A549 (cell line): ENCODE measurements around the gene RPL22.

Experiments used
- CBX8 ChIP-seq: fragments of 200-600 bp; sonication (generic); IDR thresholded peaks from 2 replicates; pipeline ENCODE4 v1.6.1; 2016
- CHD2 ChIP-seq: fragments of 150-350 bp; IDR thresholded peaks from 2 replicates; pipeline ENCODE4 v1.6.1; 2014; ENCODE audit warnings: low read length; ENCODE audit not compliant: partially characterized antibody
- CHD4 ChIP-seq: fragments of 200-600 bp; sonication (generic); IDR thresholded peaks from 2 replicates; pipeline ENCODE4 v1.6.1; 2016; ENCODE audit warnings: antibody characterized with exemption, mild to moderate bottlenecking, borderline replicate concordance
- EP300 ChIP-seq, 2 experiments: fragments of >200 bp; sonication (Bioruptor Twin); formaldehyde crosslinking; IDR thresholded peaks; 2 replicates in 1 of 2; 3 replicates in 1 of 2; pipeline ENCODE4 v1.6.1; 2016 to 2017
- NR3C1 ChIP-seq: fragments of >200 bp; sonication (Bioruptor Twin); formaldehyde crosslinking; IDR thresholded peaks from 3 replicates; pipeline ENCODE4 v1.6.1; 2017
- POLR2A ChIP-seq: IDR thresholded peaks from 2 replicates; pipeline ENCODE4 v1.6.1; 2012; ENCODE audit warnings: mild to moderate bottlenecking, low read length
- RCOR1 ChIP-seq: fragments of 150-350 bp; IDR thresholded peaks from 2 replicates; pipeline ENCODE4 v1.6.1; 2014; ENCODE audit warnings: antibody characterized with exemption, low read length, low read depth
- RFX5 ChIP-seq: fragments of 450-650 bp; IDR thresholded peaks from 2 replicates; pipeline ENCODE4 v1.7.1; 2014; ENCODE audit warnings: antibody characterized with exemption, mild to moderate bottlenecking, moderate library complexity
- TF ChIP-seq, protein P1 (sequence below): fragments of >200 bp; sonication (Bioruptor Twin); formaldehyde crosslinking; IDR thresholded peaks from 3 replicates; pipeline ENCODE4 v1.5.1; 2016

- TF ChIP-seq, protein P1, sequence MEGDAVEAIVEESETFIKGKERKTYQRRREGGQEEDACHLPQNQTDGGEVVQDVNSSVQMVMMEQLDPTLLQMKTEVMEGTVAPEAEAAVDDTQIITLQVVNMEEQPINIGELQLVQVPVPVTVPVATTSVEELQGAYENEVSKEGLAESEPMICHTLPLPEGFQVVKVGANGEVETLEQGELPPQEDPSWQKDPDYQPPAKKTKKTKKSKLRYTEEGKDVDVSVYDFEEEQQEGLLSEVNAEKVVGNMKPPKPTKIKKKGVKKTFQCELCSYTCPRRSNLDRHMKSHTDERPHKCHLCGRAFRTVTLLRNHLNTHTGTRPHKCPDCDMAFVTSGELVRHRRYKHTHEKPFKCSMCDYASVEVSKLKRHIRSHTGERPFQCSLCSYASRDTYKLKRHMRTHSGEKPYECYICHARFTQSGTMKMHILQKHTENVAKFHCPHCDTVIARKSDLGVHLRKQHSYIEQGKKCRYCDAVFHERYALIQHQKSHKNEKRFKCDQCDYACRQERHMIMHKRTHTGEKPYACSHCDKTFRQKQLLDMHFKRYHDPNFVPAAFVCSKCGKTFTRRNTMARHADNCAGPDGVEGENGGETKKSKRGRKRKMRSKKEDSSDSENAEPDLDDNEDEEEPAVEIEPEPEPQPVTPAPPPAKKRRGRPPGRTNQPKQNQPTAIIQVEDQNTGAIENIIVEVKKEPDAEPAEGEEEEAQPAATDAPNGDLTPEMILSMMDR: no peak
- TF ChIP-seq CHD2 (no peak), RFX5 (no peak), CHD4 (no peak), NR3C1 (no peak), POLR2A (no peak), EP300 (IDR thresholded peaks at IDR 0.05) (no peak), RCOR1 (no peak), CBX8 (no peak)
Measured at GRCh38 chr1:6158181-6158580, 41.2 kb downstream of the RPL22 start.
